ENCODE results near the gene TRIM71.

GRCh38 chr3:32872487-32873382 lies 54.9 kb downstream of the TRIM71 start:
- TF ChIP-seq CTCF (IDR thresholded peaks at IDR 0.05) (no peak), POLR2AphosphoS5 (IDR thresholded peaks at IDR 0.05) (no peak), POLR2A (IDR thresholded peaks at IDR 0.05) (no peak)

Data from breast epithelium (tissue), 3 donors.